Naive thymus-derived CD8-positive, alpha-beta T cell (primary cell): ENCODE results near the gene S100A4. TPM values are rescaled to one million over a fixed set of nuclear protein-coding genes. Genes with fewer than 3 reads are reported as not detected.

Experiments used
- ATAC-seq, 2 donors: fragments of 150-1000 bp; cut with Tn5 transposase in 1 of 2; sonication (Bioruptor Pico), chemical (Tn5 transposase) in 1 of 2; 1 replicate in 1 of 2; 2 replicates in 1 of 2; pipeline ENCODE4 v1.10.0; 2021; ENCODE audit warnings: mild to moderate bottlenecking in 2 of 2, moderate library complexity in 2 of 2
- POLR2A ChIA-PET: fragments of 350-600 bp; sonication (Branson Sonifier 250); formaldehyde crosslinking; loops from one replicate; lab custom pipeline; 2021; ENCODE audit warnings: antibody characterized with exemption; lab: Charles Lee
- DNase-seq, 10 donors: peaks; one replicate each; pipeline versions ENCODE4 v3.0.0 to v3.0.0-alpha.2; 2020 to 2022
- H3K27ac Mint-ChIP-seq, 10 donors: one replicate each; pipeline ENCODE4 v1.8.0; 2020 to 2022; ENCODE audit warnings: mild to moderate bottlenecking in 10 of 10, mixed read lengths in 10 of 10, moderate library complexity in 4 of 10, inconsistent platforms in 1 of 10
- H3K27me3 Mint-ChIP-seq, 5 donors: one replicate each; pipeline ENCODE4 v1.8.0; 2021 to 2022; ENCODE audit warnings: mixed read lengths in 5 of 5
- H3K36me3 Mint-ChIP-seq, 3 donors: one replicate each; pipeline ENCODE4 v1.8.0; 2020 to 2022; ENCODE audit warnings: mixed read lengths in 3 of 3, mild to moderate bottlenecking in 2 of 3, inconsistent platforms in 1 of 3
- H3K4me1 Mint-ChIP-seq, 4 donors: one replicate each; pipeline ENCODE4 v1.8.0; 2021 to 2022; ENCODE audit warnings: mixed read lengths in 4 of 4
- H3K4me3 Mint-ChIP-seq, 10 donors: one replicate each; pipeline ENCODE4 v1.8.0; 2020 to 2022; ENCODE audit warnings: mild to moderate bottlenecking in 10 of 10, mixed read lengths in 10 of 10, moderate library complexity in 6 of 10, inconsistent platforms in 1 of 10
- H3K9me3 Mint-ChIP-seq, 9 donors: one replicate each; pipeline ENCODE4 v1.8.0; 2020 to 2022; ENCODE audit warnings: mixed read lengths in 9 of 9, mild to moderate bottlenecking in 3 of 9, inconsistent platforms in 1 of 9, moderate library complexity in 1 of 9
- polyA plus RNA-seq, 3 donors: library from polyadenylated mRNA; unstranded; fragments of 300-500 nt; fragmentation: Illumina TruSeq; gene quantifications; one replicate each; pipeline ENCODE4 v1.2.3, GENCODE V29; 2021
- total RNA-seq, 8 experiments: library from RNA in 2 of 8; stranded (reverse) in 2 of 8; gene quantifications; one replicate each; pipeline ENCODE4 v1.2.3 and lab custom pipeline; 2021 to 2026

The S100A4 gene
- total and polyA plus RNA-seq, 5 experiments from 2014 or later: 115 to 1,131 (median 421) TPM

DNA sequence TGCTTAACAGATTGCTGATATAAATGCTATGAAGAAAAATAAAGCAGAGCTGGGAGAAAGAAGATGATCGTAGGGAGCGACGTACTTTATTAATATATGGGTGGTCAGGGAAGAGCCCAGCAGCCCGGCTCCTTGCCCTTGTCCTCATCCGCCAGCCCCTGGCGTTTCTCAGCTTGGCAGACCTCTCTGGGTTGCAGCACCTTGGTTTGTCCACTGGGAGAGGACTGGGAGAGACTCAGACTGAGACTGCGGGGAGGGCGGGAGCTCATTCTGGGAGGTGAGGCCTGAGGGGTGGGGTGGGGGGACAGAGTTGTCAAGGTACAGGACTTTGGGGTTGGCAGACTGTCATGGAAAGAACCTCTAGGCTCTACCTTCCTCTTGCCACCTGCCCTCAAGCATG, 6.7 kb upstream of the S100A4 start:
- H3K27me3 Mint-ChIP-seq: no peaks in the 10 kb centered on the region
- no peak overlapping the region for H3K4me3 Mint-ChIP-seq
- H3K27ac Mint-ChIP-seq: no peak overlapping the region
- DNase-seq: no peak
- H3K36me3 Mint-ChIP-seq: no peaks in the 10 kb centered on the region
- no peak for ATAC-seq
- H3K9me3 Mint-ChIP-seq: no peaks in the 10 kb centered on the region
- H3K4me1 Mint-ChIP-seq: peaks cover 13 to 22% (median 18%) of the 10 kb centered on the region in 4 donors
- POLR2A ChIA-PET: interaction anchor here (9.7 kb wide), 1 partner anchor 18 kb away, joined by 340 read pairs; the partner anchor contains the start of gene S100A6

DNA sequence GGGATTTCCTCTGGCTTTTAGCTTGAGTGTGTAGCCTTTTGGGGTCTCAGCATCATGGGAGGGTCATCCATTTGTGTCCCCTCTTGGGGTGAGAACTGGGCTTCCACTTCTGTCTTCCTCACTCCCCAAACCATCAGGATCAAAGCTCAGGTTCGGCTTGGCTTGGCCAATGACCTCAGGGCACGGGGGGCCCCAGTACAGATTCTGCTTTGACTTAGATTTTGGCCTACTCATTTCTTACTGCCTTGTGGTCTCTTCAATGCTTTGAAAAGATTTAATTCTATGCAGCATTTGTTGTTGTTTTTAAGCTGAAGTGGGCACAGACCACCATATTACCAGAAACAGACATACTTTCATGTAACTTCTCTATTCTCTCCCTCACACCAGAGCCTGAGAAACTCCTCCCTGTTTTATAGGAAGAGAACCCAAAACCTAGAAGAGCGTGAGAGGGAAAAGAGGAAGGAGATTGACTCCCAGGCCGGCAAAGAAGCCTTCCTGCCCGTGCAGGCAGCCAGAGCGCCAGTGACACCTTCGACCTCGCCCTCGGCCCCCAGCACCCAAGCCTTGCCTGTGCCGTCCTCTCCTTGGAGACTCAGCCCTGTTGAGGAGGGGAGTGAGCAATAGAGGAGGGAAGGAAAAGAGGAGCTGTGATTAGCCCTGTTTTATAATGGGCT, 5.4 kb upstream of the S100A4 start:
- H3K4me3 Mint-ChIP-seq: peak overlapping the region in 1 of 10 donors; percentile 25
- H3K27ac Mint-ChIP-seq: peak overlapping the region in 1 of 10 donors; percentile 41
- POLR2A ChIA-PET: interaction anchor here (0.9 to 9.7 kb wide), 2 partner anchors 16 to 68 kb away, joined by 3 to 340 read pairs; partner anchors contain the start of gene S100A6
- ATAC-seq (no peak), DNase-seq (no peak)
- H3K4me1 Mint-ChIP-seq: peaks cover 18 to 30% (median 28%) of the 10 kb centered on the region in 4 donors
- no peaks in the 10 kb centered on the region for H3K9me3 Mint-ChIP-seq
- no peaks in the 10 kb centered on the region for H3K36me3 Mint-ChIP-seq
- no peaks in the 10 kb centered on the region for H3K27me3 Mint-ChIP-seq

DNA sequence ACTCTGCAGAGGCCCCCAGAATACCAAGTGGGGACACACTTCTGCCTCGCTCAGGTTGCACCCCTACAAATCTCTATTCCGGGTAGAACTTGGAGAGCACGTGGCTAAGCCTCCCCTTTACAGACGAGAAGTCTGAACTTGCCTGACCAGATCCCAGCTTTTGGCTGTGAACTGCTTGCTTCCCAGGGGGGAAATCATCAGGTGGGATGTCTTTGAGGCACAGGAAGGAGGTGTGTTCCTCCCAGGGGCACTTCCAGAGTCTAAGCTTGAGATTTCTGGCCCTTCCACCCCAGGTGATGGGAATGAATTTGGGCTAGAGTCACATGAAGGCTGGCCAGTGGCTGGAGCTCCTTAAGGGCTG, 4.8 kb upstream of the S100A4 start:
- DNase-seq (no peak), ATAC-seq (no peak)
- Mint-ChIP-seq H3K4me1 (peaks cover 24 to 36% (median 34%) of the 10 kb centered on the region in 4 donors), H3K27me3 (no peaks in the 10 kb centered on the region), H3K9me3 (no peaks in the 10 kb centered on the region), H3K36me3 (no peaks in the 10 kb centered on the region), H3K27ac (peak overlapping the region in 2 of 10 donors; percentile 19 to 68), H3K4me3 (peak overlapping the region in 1 of 10 donors; percentile 28)
- POLR2A ChIA-PET: interaction anchor here (0.6 to 9.7 kb wide), 2 partner anchors 16 to 1057 kb away, joined by 5 to 340 read pairs; partner anchors contain the start of gene S100A6

DNA sequence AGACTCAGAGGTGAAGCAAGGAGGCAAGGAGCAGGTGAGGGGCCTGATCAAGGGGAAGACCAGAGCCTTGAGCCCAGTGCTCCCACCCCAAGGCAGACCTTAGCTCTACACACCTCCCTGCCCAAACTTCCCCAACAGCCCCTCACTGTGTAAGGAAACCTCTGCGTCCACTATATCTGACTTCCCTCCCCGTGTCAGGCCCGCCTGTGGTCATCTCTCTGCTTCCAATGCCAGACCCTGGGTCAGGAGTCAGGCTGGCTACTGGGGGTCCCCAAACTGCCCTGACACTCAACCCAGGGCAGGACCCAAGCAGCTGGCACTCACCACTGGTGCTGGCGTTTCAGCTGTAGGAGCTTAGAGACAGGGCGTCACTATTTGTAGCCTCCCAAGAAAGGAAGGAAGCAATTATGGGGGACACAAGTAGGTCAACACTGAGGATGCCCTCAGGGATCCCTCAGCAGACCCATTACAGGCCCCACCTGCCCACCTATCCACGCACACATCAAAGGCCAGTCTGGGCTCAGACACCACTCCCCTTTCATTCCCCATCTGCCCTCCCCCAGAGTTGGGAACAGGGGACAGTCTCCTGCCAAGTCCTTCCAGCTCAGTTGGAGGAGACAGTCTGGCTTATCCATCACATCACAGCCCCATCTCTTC, 4.3 kb upstream of the S100A4 start:
- DNase-seq: no peak
- Mint-ChIP-seq H3K4me1 (peaks cover 29 to 41% (median 39%) of the 10 kb centered on the region in 4 donors), H3K9me3 (no peaks in the 10 kb centered on the region), H3K27ac (peak overlapping the region in 4 of 10 donors; percentile 19 to 68 (median 51)), H3K4me3 (peak overlapping the region in 1 of 10 donors; percentile 28), H3K36me3 (peaks cover 0 to 2% (median 2%) of the 10 kb centered on the region in 3 donors), H3K27me3 (no peaks in the 10 kb centered on the region)
- ATAC-seq: no peak
- POLR2A ChIA-PET: interaction anchor here (0.6 to 9.7 kb wide), 2 partner anchors 15 to 1057 kb away, joined by 5 to 340 read pairs; partner anchors contain the start of gene S100A6

DNA sequence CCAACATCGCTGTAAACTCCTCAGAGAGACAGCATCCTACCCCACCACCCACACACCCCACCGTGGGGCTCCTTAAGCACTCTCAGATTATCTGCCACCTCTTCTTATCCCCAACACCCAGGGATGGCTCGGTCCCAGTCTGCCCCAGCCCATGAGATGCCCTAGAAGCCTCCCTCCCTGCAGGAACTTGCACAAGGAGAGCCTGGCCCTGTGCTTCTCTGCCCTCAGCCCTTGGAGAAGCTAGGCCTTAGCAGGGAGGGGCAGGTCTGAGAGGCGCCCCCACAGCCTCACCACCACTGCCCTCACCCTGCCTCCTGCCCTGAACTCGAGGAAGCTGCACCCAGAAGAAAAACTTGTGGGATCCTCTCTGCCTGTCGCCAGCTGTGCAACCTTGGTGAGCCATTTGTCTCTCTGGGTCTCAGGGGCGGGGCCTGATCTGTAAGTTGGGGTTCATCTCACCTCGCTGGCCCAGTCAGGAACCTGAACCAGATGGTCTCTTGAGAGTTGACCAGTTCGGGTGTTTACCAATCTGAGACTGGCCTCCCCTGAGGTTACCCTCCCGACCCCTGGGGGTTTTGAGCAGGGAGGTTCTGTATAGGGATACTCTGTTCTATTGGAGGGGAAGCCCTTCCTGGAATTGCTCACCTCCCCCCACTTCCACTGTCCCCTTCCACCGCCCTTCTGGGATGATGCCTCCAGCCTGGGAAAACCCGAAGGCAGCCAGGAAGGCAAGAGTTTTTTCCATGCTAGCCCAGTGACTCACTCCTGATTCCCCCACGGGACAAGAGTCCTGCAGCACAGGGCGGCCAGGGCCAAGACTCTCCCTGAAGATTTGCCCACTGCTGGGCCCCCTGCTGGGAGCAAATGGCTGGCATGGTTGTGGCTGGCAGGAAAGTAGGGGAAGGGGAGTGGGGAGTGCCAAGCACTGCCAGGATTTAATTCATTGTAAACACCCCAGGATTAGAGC, 3.4 kb upstream of the S100A4 start, which contains the start of gene S100A3:
Gene S100A3 (minus strand): TSS at position 537 of the 967 bp plus-strand sequence. CDS start 773 bp downstream, outside the sequence.
- Mint-ChIP-seq H3K4me3 (peak within 1 kb of the TSS in 1 of 10 donors; percentile 6), H3K36me3 (peaks cover 0 to 8% (median 5%) of the 10 kb centered on the region in 3 donors), H3K27me3 (no peaks in the 10 kb centered on the region), H3K27ac (peak within 1 kb of the TSS in 9 of 10 donors; percentile 29 to 80 (median 60)), H3K9me3 (no peaks in the 10 kb centered on the region), H3K4me1 (peaks cover 37 to 50% (median 47%) of the 10 kb centered on the region in 4 donors)
- no peak for DNase-seq
- POLR2A ChIA-PET: interaction anchor here (0.6 to 9.7 kb wide), 2 partner anchors 14 to 15 kb away, joined by 4 to 340 read pairs; partner anchors contain the start of gene S100A6
- ATAC-seq: no peak

DNA sequence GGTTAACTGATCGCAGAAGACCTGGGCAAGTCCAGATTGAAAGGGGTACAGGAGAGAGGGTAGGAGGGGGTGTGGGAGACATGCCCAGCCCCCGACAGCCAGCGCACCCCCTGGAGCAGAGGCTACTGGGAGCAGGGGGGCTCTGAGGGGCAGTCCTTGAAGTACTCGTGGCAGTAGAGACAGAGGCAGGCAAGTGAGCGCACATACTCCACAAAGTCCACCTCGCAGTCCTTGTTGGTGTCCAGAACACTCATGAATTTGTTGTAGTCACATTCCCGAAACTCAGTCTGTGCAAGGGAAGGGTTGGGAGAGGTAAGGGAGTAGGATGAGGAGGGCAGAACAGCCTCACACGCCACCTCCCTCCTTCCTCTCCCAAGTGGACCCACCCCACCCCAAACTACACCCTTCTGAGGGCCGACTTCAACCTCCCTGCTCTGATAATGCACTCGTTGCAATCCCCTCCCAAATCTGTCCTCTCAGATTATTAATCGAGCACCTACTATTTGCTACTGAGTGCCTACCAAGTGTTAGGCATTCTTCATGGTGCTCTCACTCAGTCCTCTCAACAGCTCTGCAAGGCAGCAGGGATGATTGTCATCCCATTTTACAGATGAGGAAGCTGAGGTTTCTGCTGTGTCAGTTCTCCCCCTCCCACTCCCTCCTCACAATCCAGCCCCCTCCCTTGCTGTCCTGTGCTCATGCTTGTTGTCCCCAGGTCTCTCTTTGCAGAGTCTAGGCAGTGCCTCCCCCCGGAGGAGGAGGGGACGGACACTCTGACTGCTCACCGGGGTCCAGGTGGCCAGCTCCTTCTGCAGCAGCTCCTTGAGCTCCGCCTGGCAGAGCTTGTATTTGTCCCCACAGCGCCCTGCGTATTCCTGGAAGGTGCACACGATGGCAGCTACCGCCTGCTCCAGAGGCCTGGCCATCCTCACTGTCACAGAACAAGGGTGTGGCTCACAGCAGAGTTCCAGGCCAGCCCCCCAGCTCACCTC, 2.2 kb upstream of the S100A4 start:
- H3K4me3 Mint-ChIP-seq: no peak overlapping the region
- H3K27me3 Mint-ChIP-seq: no peaks in the 10 kb centered on the region
- ATAC-seq: no peak
- peaks cover 0 to 19% (median 12%) of the 10 kb centered on the region in 3 donors for H3K36me3 Mint-ChIP-seq
- H3K27ac Mint-ChIP-seq: peak overlapping the region in 6 of 10 donors; percentile 29 to 80 (median 65)
- POLR2A ChIA-PET: interaction anchor here (0.6 to 9.7 kb wide), 2 partner anchors 13 to 15 kb away, joined by 4 to 340 read pairs; partner anchors contain the start of gene S100A6
- no peaks in the 10 kb centered on the region for H3K9me3 Mint-ChIP-seq
- peaks cover 39 to 57% (median 56%) of the 10 kb centered on the region in 4 donors for H3K4me1 Mint-ChIP-seq
- no peak for DNase-seq

DNA sequence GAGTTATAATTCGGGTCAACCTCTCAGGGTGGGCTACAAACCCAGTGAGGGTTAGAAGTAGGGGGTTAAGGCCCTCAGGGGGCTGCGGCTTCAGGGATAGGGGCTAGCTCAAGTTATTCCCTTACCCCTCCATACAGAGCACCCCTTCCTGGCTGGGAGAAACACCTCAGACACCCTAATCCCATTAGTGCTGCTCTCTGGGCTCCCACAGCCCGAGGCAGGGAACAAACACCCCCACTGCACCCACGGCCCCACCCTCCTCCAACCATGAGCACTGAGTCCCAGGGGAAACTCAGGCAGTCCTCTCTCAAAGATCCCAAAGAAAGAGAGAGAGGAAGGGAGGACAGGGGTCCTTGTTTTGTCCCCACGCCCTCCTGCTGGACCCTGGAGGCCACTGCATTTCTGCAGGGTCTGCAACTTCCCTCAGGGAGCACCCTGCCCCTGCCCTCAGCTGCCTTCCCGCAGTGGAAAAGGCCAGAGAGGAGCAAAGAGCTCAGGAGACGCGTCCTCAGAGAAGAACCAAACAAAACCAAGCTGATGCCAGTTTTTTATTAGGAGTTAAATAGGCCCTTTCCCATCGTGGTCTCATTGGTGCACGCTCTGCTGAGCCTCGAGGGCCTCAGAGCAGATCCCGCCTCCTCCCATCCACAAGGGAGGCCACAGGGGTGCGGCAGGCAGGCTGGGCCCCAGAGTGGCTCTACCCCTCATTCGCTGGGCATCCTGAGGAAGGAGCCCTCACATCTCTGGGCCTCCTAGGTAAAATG, 1.4 kb upstream of the S100A4 start:
- peak overlapping the region; percentile 94 to 99 (median 97) for H3K27ac Mint-ChIP-seq
- POLR2A ChIA-PET: interaction anchor here (1.3 to 9.7 kb wide), 4 partner anchors 13 to 87 kb away, joined by 4 to 340 read pairs (median 16); partner anchors contain the start of genes CHTOP and S100A6
- peak overlapping the region in 5 of 10 donors; percentile 6 to 94 (median 36) for H3K4me3 Mint-ChIP-seq
- ATAC-seq: no peak
- no peaks in the 10 kb centered on the region for H3K27me3 Mint-ChIP-seq
- peaks cover 44 to 66% (median 64%) of the 10 kb centered on the region in 4 donors for H3K4me1 Mint-ChIP-seq
- no peak for DNase-seq
- peaks cover 0 to 21% (median 12%) of the 10 kb centered on the region in 3 donors for H3K36me3 Mint-ChIP-seq
- H3K9me3 Mint-ChIP-seq: no peaks in the 10 kb centered on the region

DNA sequence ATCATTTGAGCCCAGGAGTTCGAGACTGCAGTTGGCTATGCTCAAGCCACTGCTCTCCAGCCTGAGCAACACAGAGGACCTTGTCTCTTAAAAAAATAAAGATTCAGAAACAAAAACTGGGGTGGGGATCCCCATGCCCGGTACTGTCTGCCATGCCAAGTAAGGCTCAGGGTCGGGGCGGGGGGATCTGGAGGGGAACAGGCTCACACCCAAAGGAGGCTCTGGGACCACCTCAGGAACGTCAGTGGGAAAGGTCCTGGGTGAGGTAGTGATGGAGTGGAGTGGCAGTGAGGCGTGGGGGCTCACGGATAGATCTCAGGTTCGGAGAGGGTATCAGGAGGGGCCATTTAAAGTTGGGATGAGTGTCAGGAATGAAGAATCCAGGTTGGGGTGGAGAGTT, 765 bp upstream of the S100A4 start:
- Mint-ChIP-seq H3K4me1 (peaks cover 49 to 72% (median 71%) of the 10 kb centered on the region in 4 donors), H3K4me3 (peak overlapping the region in 5 of 10 donors; percentile 50 to 97 (median 94)), H3K9me3 (no peaks in the 10 kb centered on the region), H3K27me3 (no peaks in the 10 kb centered on the region), H3K27ac (peak overlapping the region; percentile 96 to 99 (median 97)), H3K36me3 (peaks cover 0 to 21% (median 12%) of the 10 kb centered on the region in 3 donors)
- ATAC-seq (no peak), DNase-seq (no peak)
- POLR2A ChIA-PET: interaction anchor here (1.3 to 9.7 kb wide), 6 partner anchors 12 to 399 kb away, joined by 4 to 340 read pairs (median 8); partner anchors contain the start of genes CHTOP and S100A6

DNA sequence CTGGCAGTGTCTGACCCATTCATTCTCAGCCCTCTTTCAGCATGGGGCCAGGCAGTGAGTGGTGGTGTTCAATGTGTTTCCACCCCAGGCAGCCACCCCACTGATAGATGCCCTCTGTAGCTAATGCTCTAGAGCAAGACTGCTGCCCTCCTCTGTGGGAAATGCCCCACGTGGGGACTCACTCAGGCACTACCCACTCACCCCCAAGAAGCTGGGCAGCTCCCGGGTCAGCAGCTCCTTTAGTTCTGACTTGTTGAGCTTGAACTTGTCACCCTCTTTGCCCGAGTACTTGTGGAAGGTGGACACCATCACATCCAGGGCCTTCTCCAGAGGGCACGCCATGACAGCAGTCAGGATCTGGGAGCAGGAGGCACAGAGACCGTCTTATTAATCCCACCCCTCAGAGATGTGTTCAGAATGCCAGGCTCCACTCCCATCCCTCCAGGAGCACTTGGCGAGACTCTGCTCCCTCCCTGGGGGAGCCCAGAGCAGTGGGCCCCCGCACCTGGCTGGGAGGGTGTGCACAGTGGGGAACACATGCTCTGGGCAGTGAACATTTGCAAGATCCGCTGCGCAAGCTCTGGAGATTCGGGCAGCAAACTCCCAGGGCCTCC, 1.0 kb downstream of the S100A4 start:
- peaks cover 0 to 21% (median 12%) of the 10 kb centered on the region in 3 donors for H3K36me3 Mint-ChIP-seq

More for the DNA sequence above, 1.0 kb downstream of the S100A4 start:
- Mint-ChIP-seq H3K9me3 (no peaks in the 10 kb centered on the region), H3K27ac (peak overlapping the region; percentile 96 to 99 (median 97)), H3K4me3 (peak overlapping the region; percentile 88 to 97 (median 92)), H3K27me3 (no peaks in the 10 kb centered on the region), H3K4me1 (peaks cover 59 to 88% (median 82%) of the 10 kb centered on the region in 4 donors)
- ATAC-seq (no peak), DNase-seq (no peak)
- POLR2A ChIA-PET: interaction anchor here (0.7 to 9.7 kb wide), 16 partner anchors 10 to 401 kb away, joined by 3 to 340 read pairs (median 6); partner anchors contain the start of genes CHTOP, ILF2, S100A2 and S100A6
